K562 (cell line): Measurements from ENCODE around the gene NRG2. TPM values are rescaled to one million over a fixed set of nuclear protein-coding genes. Genes with fewer than 3 reads are reported as not detected.

Experiments
- ATAC-seq: fragments of 200-7000 bp; cut with Tn5 transposase; 3 replicates; pipeline ENCODE4 v1.9.1; 2020; ENCODE audit warnings: moderate library complexity
- BruUV-seq: library from RNA; stranded (reverse); fragments of 400-500 nt; replicated peaks from 2 replicates; lab custom pipeline; 2021; lab: Mats Ljungman, UMichigan
- CTCF ChIA-PET: fragments of 300-600 bp; formaldehyde crosslinking; extraction: SDS; loops from one replicate; lab custom pipeline; 2021; ENCODE audit warnings: low intra/inter-chr PET ratio; lab: Yijun Ruan, JAX
- POLR2A ChIA-PET: fragments of 300-600, 350-650 bp; sonication (Branson Sonifier 250); formaldehyde crosslinking; extraction: SDS; loops from one replicate; lab custom pipeline; 2021; ENCODE audit warnings: antibody characterized with exemption, inconsistent platforms; lab: Yijun Ruan, JAX
- DNase-seq, 4 experiments: peaks; one replicate each; pipeline versions ENCODE4 v3.0.0 to v3.0.0-alpha.2; 2011 to 2018; ENCODE audit warnings: low spot score in 3 of 4, mixed read lengths in 3 of 4; ENCODE audit errors: extremely low read depth in 1 of 4
- FAIRE-seq: peaks from 2 replicates; lab custom pipeline; 2011; peaks lifted over from hg19 to GRCh38; lab: Jason Lieb, UNC
- H2AFZ ChIP-seq: 2 replicates; pipeline ENCODE4 v1.6.0; 2011; ENCODE audit warnings: low read depth, low read length, control low read depth, inconsistent platforms
- H3K27ac ChIP-seq: fragments of 200-600 bp; 3 replicates; pipeline ENCODE4 v1.8.0; 2011; ENCODE audit warnings: low read depth, mild to moderate bottlenecking, control low read depth, inconsistent platforms, low read length, moderate library complexity, mixed read lengths; ENCODE audit errors: extremely low read depth
- H3K27me3 ChIP-seq, 2 experiments: fragments of 300-600 bp in 1 of 2; 2 replicates in 1 of 2; 3 replicates in 1 of 2; pipeline versions ENCODE4 v1.6.0 to v1.8.0; 2011; ENCODE audit warnings: inconsistent platforms in 2 of 2, low read length in 2 of 2, mild to moderate bottlenecking in 1 of 2, mixed read lengths in 1 of 2, moderate library complexity in 1 of 2; ENCODE audit not compliant: control insufficient read depth in 2 of 2, insufficient read depth in 2 of 2
- H3K36me3 ChIP-seq: fragments of 300-600 bp; 3 replicates; pipeline ENCODE4 v1.8.0; 2011; ENCODE audit warnings: mild to moderate bottlenecking, low read length, inconsistent platforms; ENCODE audit not compliant: control insufficient read depth, insufficient read depth
- H3K4me1 ChIP-seq, 2 experiments: fragments of 200-600 bp in 1 of 2; replicated peaks in 1 of 2; 2 replicates in 1 of 2; 3 replicates in 1 of 2; pipeline versions ENCODE4 v1.5.1 to v1.8.0; 2011; ENCODE audit warnings: inconsistent platforms in 2 of 2, low read length in 2 of 2, mild to moderate bottlenecking in 1 of 2, mixed read lengths in 1 of 2, moderate library complexity in 1 of 2; ENCODE audit not compliant: control insufficient read depth in 2 of 2, insufficient read depth in 2 of 2
- H3K4me2 ChIP-seq: 2 replicates; pipeline ENCODE4 v1.6.1; 2011; ENCODE audit warnings: low read length, control low read depth, inconsistent platforms, mixed read lengths; ENCODE audit not compliant: insufficient read depth
- H3K4me3 ChIP-seq: fragments of 200-600 bp; sonication (generic), shearing (Covaris generic); 2 replicates; pipeline ENCODE4 v1.5.1; 2016; ENCODE audit warnings: control low read depth, inconsistent platforms
- H3K79me2 ChIP-seq: fragments of 200-600 bp; 3 replicates; pipeline ENCODE4 v1.8.0; 2011; ENCODE audit warnings: low read length, inconsistent platforms; ENCODE audit not compliant: control insufficient read depth, insufficient read depth
- H3K9ac ChIP-seq, 2 experiments: 2 replicates each; pipeline versions ENCODE4 v1.6.0 to v1.6.1; 2011; ENCODE audit warnings: low read depth in 2 of 2, low read length in 2 of 2, control low read depth in 1 of 2, inconsistent platforms in 1 of 2, mild to moderate bottlenecking in 1 of 2, mixed read lengths in 1 of 2; ENCODE audit not compliant: insufficient read depth in 1 of 2
- H3K9me1 ChIP-seq: one replicate; pipeline ENCODE4 v1.6.0; 2011; ENCODE audit warnings: inconsistent platforms, mild to moderate bottlenecking, low read length, moderate library complexity; ENCODE audit not compliant: control insufficient read depth, insufficient read depth
- H3K9me3 ChIP-seq: replicated peaks from 2 replicates; pipeline ENCODE4 v1.5.1; 2011; ENCODE audit warnings: low read depth, low read length, inconsistent platforms; ENCODE audit not compliant: control insufficient read depth, insufficient read depth
- H4K20me1 ChIP-seq: replicated peaks from 2 replicates; pipeline ENCODE4 v1.6.1; 2011; ENCODE audit warnings: low read length, inconsistent platforms, mixed read lengths; ENCODE audit not compliant: control insufficient read depth, insufficient read depth
- C11orf30 ChIP-seq: fragments of 450-650 bp; IDR thresholded peaks from 2 replicates; pipeline ENCODE4 v1.6.1; 2016; ENCODE audit warnings: low read depth, mild to moderate bottlenecking
- HNRNPLL ChIP-seq: fragments of 200-400 bp; formaldehyde crosslinking; IDR thresholded peaks from 2 replicates; pipeline ENCODE4 v1.6.1; 2017; ENCODE audit warnings: low read length, low read depth, mild to moderate bottlenecking; ENCODE audit not compliant: poor library complexity, severe bottlenecking
- NFIC ChIP-seq: fragments of 450-650 bp; IDR thresholded peaks from 2 replicates; pipeline ENCODE4 v1.6.1; 2017; ENCODE audit warnings: mild to moderate bottlenecking, inconsistent platforms
- ZNF12 ChIP-seq: sonication (generic); formaldehyde crosslinking; IDR thresholded peaks from 2 replicates; pipeline ENCODE4 v1.4.0; 2020; ENCODE audit warnings: mild to moderate bottlenecking, missing genetic modification reagents
- WGBS: fragments of 100-300 bp; shearing (Covaris generic); methylation state at CpG from one replicate; pipeline ENCODE4 v1.1.6; 2016; ENCODE audit warnings: low coverage, mixed read lengths; ENCODE audit not compliant: insufficient coverage; ENCODE audit errors: missing lambda C conversion rate; 5-methylcytosine and 5-hydroxymethylcytosine counted together
- in situ Hi-C: fragments of 300-500 bp; cut with MboI; formaldehyde crosslinking; loops from 4 replicates; pipeline ENCODE4 v1.15.0; 2018; ENCODE audit warnings: inconsistent platforms, mixed read lengths
- intact Hi-C: fragments of 100-400 bp; cut with micrococcal nuclease; formaldehyde crosslinking; loops from 2 replicates; pipeline ENCODE4 v1.14.2; 2022
- polyA plus RNA-seq, 8 experiments: library from polyadenylated mRNA; depleted of rRNA in 4 of 8; stranded (reverse) in 5 of 8; unstranded in 3 of 8; fragments of >200 nt; fragmentation: Nextera tagmentation in 2 of 8; fragmentation: Illumina TruSeq in 1 of 8; extraction: Ambion mirVana in 2 of 8; extraction: Trizol in 1 of 8; gene quantifications; 2 replicates each; pipeline versions ENCODE4 v1.2.1 to v1.2.3, GENCODE V29; 2011 to 2014; ENCODE audit warnings: inconsistent platforms in 1 of 8, missing spikeins in 1 of 8
- total RNA-seq, 7 experiments: library from RNA; depleted of rRNA in 6 of 7; stranded (reverse); fragments of >200 nt in 6 of 7; fragmentation: Illumina TruSeq in 2 of 7; extraction: Trizol in 2 of 7; gene quantifications; 2 replicates each; pipeline versions ENCODE4 v1.2.1 to v1.2.3, GENCODE V29; 2011 to 2021; ENCODE audit warnings: low replicate concordance in 1 of 7

NRG2 gene
- total and polyA plus RNA-seq, 9 of the 15 experiments (the other 6 are each of a cell fraction or from before 2014, with no cell fraction given), result not detected

- H3K9ac ChIP-seq, result no peak overlapping the region
- no peak overlapping the region for H3K4me3 ChIP-seq
- ATAC-seq, result no peak
- CTCF ChIA-PET, result no interaction called here
- in situ Hi-C loops, result loop anchor here (10.0 kb wide), 1 partner anchor 216 kb away; no protein-coding TSS in a partner anchor
- TF ChIP-seq NFIC, result 0 out of 2 replicates have a peak, but pooled peaks have one; percentile 22
- no peak for TF ChIP-seq C11orf30
- TF ChIP-seq, all 486 proteins: peak for 1
- Histone ChIP-seq H3K9me1 (no peaks in the 10 kb centered on the region), H3K4me1 (peaks cover 0 to 9% of the 10 kb centered on the region in 2 experiments; a peak in 2 of 5 replicates), H4K20me1 (peaks cover 18% of the 10 kb centered on the region), H3K79me2 (no peaks in the 10 kb centered on the region), H3K27ac (no peak overlapping the region), H3K4me2 (no peak overlapping the region), H2AFZ (no peak overlapping the region), H3K36me3 (no peaks in the 10 kb centered on the region), H3K9me3 (no peaks in the 10 kb centered on the region), H3K27me3 (peaks cover 40 to 71% of the 10 kb centered on the region in 2 experiments)
- 0% methylated on average over 3 of the region's 3 CpGs for WGBS
- POLR2A ChIA-PET, result interaction anchor here (0.6 to 0.7 kb wide), 2 partner anchors 206 to 697 kb away, joined by 3 read pairs; no protein-coding TSS in a partner anchor
- BruUV-seq, result no TSS peak
- intact Hi-C loops, result no loop called here
- DNase-seq (no peak), FAIRE-seq (no peak)
These were observed 192.6 kb downstream of the NRG2 start for GRCh38 chr5:139850423-139851016.

- Histone ChIP-seq H3K79me2 (no peaks in the 10 kb centered on the region), H3K9me1 (no peaks in the 10 kb centered on the region), H3K27ac (no peak overlapping the region)
- peak; percentile 48 for FAIRE-seq
- POLR2A ChIA-PET, result interaction anchor here (0.7 kb wide), 1 partner anchor 698 kb away, joined by 3 read pairs; no protein-coding TSS in a partner anchor
- in situ Hi-C loops, result loop anchor here (10.0 kb wide), 1 partner anchor 215 kb away; no protein-coding TSS in a partner anchor
- TF ChIP-seq ZNF12 (CRISPR knock-in tag), result peak; percentile 82
- TF ChIP-seq HNRNPLL, result no peak
- TF ChIP-seq, all 486 proteins: peak for 1
- no peak overlapping the region for H3K9ac ChIP-seq
- BruUV-seq, result no TSS peak
- no peaks in the 10 kb centered on the region for H3K36me3 ChIP-seq
- ATAC-seq (no peak; the same call in 2 of the 3 replicates), DNase-seq (no peak)
- no peak overlapping the region for H2AFZ ChIP-seq
- intact Hi-C loops, result no loop called here
- 4% methylated on average over 2 of the region's 2 CpGs for WGBS
- peaks cover 41 to 71% of the 10 kb centered on the region in 2 experiments for H3K27me3 ChIP-seq
- no peak overlapping the region for H3K4me2 ChIP-seq
- H4K20me1 ChIP-seq, result peaks cover 18% of the 10 kb centered on the region
- CTCF ChIA-PET, result no interaction called here
- H3K4me1 ChIP-seq, result peaks cover 0 to 9% of the 10 kb centered on the region in 2 experiments; a peak in 2 of 5 replicates
- no peaks in the 10 kb centered on the region for H3K9me3 ChIP-seq
- no peak overlapping the region for H3K4me3 ChIP-seq
These were observed 193.2 kb downstream of the NRG2 start for GRCh38 chr5:139849942-139850341.
